NT2/D1 (cell line): ENCODE measurements around the gene SMG7.

Experiments used
- DNase-seq: peaks from one replicate; pipeline ENCODE4 v3.0.0-alpha.2; 2011; ENCODE audit warnings: low read depth, low spot score
- H3K27me3 ChIP-seq: 2 replicates; pipeline ENCODE4 v1.6.0; 2011; ENCODE audit warnings: mild to moderate bottlenecking; ENCODE audit not compliant: insufficient read length, insufficient read depth
- H3K36me3 ChIP-seq: 2 replicates; pipeline ENCODE4 v1.6.1; 2011; ENCODE audit warnings: mild to moderate bottlenecking, low read length, mixed read lengths; ENCODE audit not compliant: insufficient read depth, insufficient read length
- H3K4me1 ChIP-seq: 2 replicates; pipeline ENCODE4 v1.5.1; 2011; ENCODE audit not compliant: insufficient read depth, insufficient read length
- H3K4me3 ChIP-seq: 2 replicates; pipeline ENCODE4 v1.5.1; 2011; ENCODE audit warnings: low read depth; ENCODE audit not compliant: insufficient read length
- H3K9ac ChIP-seq: 2 replicates; pipeline ENCODE4 v1.6.0; 2011; ENCODE audit warnings: low read depth; ENCODE audit not compliant: insufficient read length
- H3K9me3 ChIP-seq: 2 replicates; pipeline ENCODE4 v1.5.1; 2011; ENCODE audit warnings: mild to moderate bottlenecking, low read length; ENCODE audit not compliant: insufficient read depth
- SUZ12 ChIP-seq: IDR thresholded peaks from 2 replicates; pipeline ENCODE4 v1.6.1; 2011; ENCODE audit not compliant: insufficient read length, insufficient read depth; ENCODE audit errors: extremely low read depth
- YY1 ChIP-seq: IDR thresholded peaks from 2 replicates; pipeline ENCODE4 v1.6.1; 2011; ENCODE audit not compliant: insufficient read length, insufficient read depth
- ZNF274 ChIP-seq: IDR thresholded peaks from 2 replicates; pipeline ENCODE4 v1.6.1; 2011; ENCODE audit warnings: mild to moderate bottlenecking, low read depth, low read length

The SMG7 gene

GRCh38 chr1:183477986-183478781 lies 5.9 kb downstream of the SMG7 start:
- Histone ChIP-seq H3K9me3 (no peaks in the 10 kb centered on the region), H3K27me3 (no peaks in the 10 kb centered on the region), H3K36me3 (peaks cover 18% of the 10 kb centered on the region), H3K4me1 (no peaks in the 10 kb centered on the region), H3K9ac (no peak overlapping the region), H3K4me3 (no peak overlapping the region)
- no peak for DNase-seq
- TF ChIP-seq SUZ12 = no peak
- TF ChIP-seq YY1 = no peak
- TF ChIP-seq ZNF274 = no peak

DNA sequence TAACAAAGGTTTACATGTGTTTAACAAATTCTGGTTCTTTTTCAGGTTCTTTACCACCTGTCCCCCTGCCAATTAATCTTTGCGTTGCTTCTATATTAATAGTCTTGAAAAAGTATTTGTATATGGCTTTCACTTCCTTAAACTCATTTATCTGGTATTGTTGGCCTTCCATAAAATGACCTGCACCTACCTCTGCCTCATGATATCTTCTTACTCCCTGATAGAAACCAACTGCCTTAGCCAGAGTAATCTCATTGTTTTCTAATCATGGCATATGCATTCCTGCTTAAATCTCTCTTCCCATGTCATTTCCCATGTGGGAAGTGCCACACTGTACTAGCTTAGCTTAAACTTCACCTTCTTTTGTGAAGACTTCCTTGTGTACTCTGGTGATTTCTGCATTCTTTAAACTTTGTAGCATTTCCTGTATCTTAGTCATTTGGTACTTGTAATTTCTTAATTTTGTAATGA lies 8.7 kb downstream of the SMG7 start:
- TF ChIP-seq YY1 = no peak
- TF ChIP-seq SUZ12 = no peak
- TF ChIP-seq ZNF274 = no peak
- Histone ChIP-seq H3K4me1 (no peaks in the 10 kb centered on the region), H3K9ac (no peak overlapping the region)

DNA sequence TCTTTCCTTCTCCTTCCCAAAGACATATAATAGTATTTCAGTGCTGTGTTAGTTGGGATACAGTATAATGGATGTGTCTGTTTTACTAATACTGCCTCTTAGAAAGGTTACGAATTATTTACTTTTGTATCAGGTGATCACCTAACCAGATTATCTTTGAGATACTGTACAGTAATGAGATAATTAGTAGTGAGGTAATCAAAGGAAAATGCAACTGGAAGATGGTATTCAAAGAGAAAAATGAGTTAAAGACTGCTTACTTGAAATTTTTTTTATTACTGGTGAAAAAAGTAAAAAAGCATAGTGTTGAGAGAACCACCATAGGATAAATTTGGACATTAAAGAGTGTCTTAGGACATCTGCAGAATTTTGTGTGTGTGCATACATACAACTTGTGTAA lies 10.9 kb downstream of the SMG7 start:
- Histone ChIP-seq H3K9ac (no peak overlapping the region), H3K9me3 (no peaks in the 10 kb centered on the region), H3K36me3 (peaks cover 5% of the 10 kb centered on the region), H3K4me1 (no peaks in the 10 kb centered on the region), H3K4me3 (no peak overlapping the region), H3K27me3 (no peaks in the 10 kb centered on the region)
- DNase-seq = no peak
- TF ChIP-seq ZNF274 (no peak), YY1 (no peak), SUZ12 (no peak)

More for the DNA sequence above, 8.7 kb downstream of the SMG7 start:
- peaks cover 3% of the 10 kb centered on the region for H3K36me3 ChIP-seq
- H3K27me3 ChIP-seq = no peaks in the 10 kb centered on the region
- H3K4me3 ChIP-seq = no peak overlapping the region
- H3K9me3 ChIP-seq = no peaks in the 10 kb centered on the region
- DNase-seq = no peak

GRCh38 chr1:183484254-183484653 lies 12.0 kb downstream of the SMG7 start:
- H3K9ac ChIP-seq = no peak overlapping the region
- H3K27me3 ChIP-seq = no peaks in the 10 kb centered on the region
- H3K9me3 ChIP-seq = no peaks in the 10 kb centered on the region
- H3K4me1 ChIP-seq = no peaks in the 10 kb centered on the region
- peak; percentile 32 for DNase-seq
- H3K4me3 ChIP-seq = no peak overlapping the region
- TF ChIP-seq ZNF274 = no peak
- TF ChIP-seq SUZ12 = no peak
- no peak for TF ChIP-seq YY1
- H3K36me3 ChIP-seq = peaks cover 5% of the 10 kb centered on the region

DNA sequence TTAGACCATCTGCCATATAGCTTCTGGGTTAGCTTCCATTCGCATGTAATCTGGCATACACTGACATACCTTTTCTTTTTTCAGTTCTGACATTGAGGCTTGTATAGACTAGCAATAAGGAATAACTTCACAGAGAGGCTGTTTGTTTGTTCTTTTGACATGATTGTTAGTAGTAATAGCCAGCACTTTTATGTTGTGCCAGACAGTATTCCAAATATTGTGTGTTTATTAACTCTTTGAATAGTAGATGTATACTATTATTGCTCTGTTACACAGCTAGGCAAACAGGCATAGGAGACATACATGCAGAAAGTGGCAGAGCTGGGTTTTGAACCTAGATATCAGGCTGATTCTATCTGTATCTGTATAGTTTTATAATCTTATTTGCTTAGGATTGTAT lies 12.6 kb downstream of the SMG7 start:
- H3K4me1 ChIP-seq = no peaks in the 10 kb centered on the region
- TF ChIP-seq SUZ12 = no peak
- TF ChIP-seq YY1 = no peak
- TF ChIP-seq ZNF274 = no peak
- DNase-seq = no peak
- no peak overlapping the region for H3K9ac ChIP-seq
- peaks cover 10% of the 10 kb centered on the region for H3K36me3 ChIP-seq
- no peak overlapping the region for H3K4me3 ChIP-seq
- no peaks in the 10 kb centered on the region for H3K27me3 ChIP-seq
- no peaks in the 10 kb centered on the region for H3K9me3 ChIP-seq

DNA sequence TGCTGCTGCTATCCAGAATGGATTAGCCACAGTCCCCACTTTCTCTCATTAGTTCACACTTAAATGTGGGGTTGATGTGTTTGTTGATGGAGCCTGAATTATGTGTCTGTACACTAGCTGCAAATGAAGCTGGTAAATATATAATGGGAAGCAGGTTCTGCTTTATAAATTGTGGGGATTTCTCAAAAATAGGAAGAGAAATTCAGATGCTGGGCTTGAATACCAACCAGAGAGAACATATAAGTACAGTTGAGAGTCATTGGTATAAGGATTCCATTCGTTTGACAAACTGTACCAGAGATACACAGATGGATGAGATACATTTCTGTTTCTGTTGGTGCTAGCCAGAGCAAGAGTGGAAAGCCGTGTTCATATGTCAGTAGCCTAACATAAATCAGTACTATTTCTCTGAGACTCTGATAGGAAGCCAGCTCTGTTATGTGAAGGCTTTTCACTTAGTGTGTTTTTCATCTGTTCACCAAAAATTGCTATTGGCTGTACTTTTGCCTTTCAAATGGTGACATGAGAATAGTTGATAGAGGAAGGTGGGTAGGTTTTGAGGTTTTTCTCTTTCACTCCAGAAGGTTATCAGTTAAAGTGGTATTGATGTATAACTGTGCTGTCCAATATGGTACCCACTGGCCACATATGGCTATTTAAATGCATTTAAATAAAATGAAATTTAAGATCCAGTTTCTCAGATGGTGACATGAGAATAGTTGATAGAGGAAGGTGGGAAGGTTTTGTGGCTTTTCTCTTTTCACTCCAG lies 15.6 kb downstream of the SMG7 start:
- Histone ChIP-seq H3K4me3 (no peak overlapping the region), H3K27me3 (no peaks in the 10 kb centered on the region), H3K9ac (no peak overlapping the region), H3K4me1 (no peaks in the 10 kb centered on the region), H3K9me3 (no peaks in the 10 kb centered on the region), H3K36me3 (peaks cover 11% of the 10 kb centered on the region)
- no peak for TF ChIP-seq SUZ12
- TF ChIP-seq YY1 = no peak
- no peak for TF ChIP-seq ZNF274
- DNase-seq = no peak

DNA sequence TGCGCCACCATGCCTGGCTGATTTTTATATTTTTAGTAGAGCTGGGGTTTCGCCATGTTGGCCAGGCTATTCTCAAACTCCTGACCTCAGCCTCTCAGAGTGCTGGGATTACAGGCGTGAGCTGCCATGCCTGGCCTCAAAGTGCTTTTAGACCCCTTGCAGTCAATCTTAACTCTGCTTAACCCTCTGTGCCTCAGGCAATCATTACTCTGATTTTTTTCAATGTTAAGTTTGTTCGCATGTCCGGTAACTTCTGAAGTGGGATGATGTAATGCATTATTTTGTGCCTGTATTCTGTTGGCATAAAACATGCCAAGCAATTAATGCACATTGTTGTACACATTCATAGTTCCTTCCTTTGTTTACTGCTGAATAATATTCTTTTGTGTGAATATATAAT lies 18.6 kb downstream of the SMG7 start:
- no peak overlapping the region for H3K9ac ChIP-seq
- H3K4me3 ChIP-seq = no peak overlapping the region
- H3K36me3 ChIP-seq = peaks cover 11% of the 10 kb centered on the region
- H3K4me1 ChIP-seq = no peaks in the 10 kb centered on the region
- no peaks in the 10 kb centered on the region for H3K9me3 ChIP-seq
- TF ChIP-seq SUZ12 (no peak), ZNF274 (no peak), YY1 (no peak)
- DNase-seq = no peak
- H3K27me3 ChIP-seq = no peaks in the 10 kb centered on the region
